Non-pigmented ciliary epithelial cell (primary cell): ENCODE measurements around the gene AK4.

Source experiments
- DNase-seq: peaks from one replicate; pipeline ENCODE4 v3.0.0-alpha.2; 2010; ENCODE audit warnings: low read depth

AK4 gene

DNA sequence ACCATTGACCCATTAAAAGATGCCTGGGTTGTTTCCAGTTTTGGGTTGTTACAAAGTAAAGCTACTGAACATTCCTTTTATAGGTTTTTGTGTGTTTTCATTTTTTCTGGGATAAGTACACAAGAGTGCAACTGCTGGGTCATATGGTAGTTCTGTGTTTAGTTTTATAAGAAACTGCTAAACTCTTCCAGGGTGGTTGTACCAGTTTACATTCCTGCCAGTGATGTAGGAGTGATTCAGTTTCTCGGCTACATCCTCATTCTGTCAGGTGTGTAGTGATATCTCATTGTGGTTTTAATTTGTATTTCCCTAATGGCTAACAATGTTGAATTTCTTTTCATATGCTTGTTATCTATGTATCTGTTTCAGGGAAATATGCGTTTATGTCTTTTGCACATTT is 102.8 kb downstream of the AK4 start:
- no peak for DNase-seq

- no peak for DNase-seq
Observed at GRCh38 chr1:65253800-65254319, 105.9 kb downstream of the AK4 start.

- no peak for DNase-seq
Observed at GRCh38 chr1:65254320-65255034, 106.5 kb downstream of the AK4 start.

GRCh38 chr1:65255035-65255655 is 107.1 kb downstream of the AK4 start:
- DNase-seq = no peak

DNA sequence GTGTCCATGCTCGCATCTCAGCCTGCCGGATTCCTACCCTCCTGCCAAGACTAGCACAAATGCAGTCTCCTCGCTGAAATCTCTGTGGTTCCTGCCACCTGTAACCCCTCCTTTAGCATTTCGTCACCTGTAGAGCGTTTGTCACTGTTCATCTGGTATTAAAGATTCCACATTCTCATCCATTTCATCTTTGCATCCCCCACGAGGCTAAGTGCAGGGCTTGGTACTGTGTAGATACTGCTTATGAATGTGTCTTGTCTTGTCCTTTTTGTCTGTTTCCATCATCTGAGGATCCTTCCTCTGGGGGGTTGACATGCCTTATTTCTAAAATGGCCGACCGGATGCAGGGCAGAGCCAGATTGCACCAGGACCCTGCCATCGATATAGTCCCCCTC is 107.7 kb downstream of the AK4 start:
- DNase-seq = no peak

GRCh38 chr1:65256860-65257708 is 109.1 kb downstream of the AK4 start:
- DNase-seq = no peak

GRCh38 chr1:65258106-65258505 is 110.1 kb downstream of the AK4 start:
- DNase-seq = no peak

DNA sequence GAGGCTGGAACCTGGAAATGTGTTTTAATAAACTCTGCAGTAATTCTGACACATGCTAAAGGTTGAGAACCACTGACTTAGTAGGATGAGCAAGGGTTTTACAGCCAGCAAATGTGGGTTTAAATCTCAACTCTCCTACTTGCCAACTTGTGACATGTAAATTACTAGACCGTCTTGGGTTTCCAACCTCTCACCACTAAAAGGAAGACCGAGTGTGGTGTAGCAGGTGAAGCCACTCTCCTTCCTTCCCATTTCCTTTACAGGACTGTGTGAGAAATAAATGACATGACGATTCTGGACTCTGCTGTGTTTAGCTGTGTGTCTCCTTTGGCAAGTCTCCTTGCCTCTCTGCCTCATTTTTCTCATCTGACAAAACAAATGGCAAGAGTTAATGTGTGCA is 111.8 kb downstream of the AK4 start:
- no peak for DNase-seq

DNA sequence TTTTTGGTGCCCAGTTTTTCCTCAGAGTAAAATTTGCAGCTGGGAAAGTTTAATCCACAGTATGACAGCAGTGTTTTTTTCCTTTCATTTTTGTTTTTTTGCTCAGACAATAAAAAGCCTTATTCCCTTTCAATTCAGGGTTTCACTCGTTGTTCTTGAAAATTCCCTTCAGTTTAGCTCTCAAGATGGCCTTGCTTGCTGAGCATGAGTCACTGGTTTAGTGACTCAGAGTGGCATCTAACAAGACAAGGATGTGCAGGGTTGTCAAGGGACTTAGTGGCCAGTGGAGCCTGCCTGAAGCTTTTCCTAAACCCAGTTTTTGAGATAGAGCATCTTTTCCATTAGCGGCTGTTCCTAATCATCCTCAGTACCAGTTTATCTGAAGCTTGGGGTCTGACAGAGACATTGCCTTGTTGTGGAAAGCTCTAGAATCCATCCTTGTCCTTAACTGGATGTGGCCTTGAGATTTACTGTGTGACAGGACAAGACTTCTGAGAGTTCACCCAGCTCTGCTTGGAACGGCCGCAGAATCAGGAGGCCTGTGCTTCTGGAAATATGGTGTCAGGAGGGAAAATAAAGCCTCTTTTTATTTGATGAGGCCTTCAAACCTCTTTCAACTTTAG is 113.0 kb downstream of the AK4 start:
- DNase-seq = no peak

- no peak for DNase-seq
Observed at GRCh38 chr1:65263286-65263685, 115.3 kb downstream of the AK4 start.

DNA sequence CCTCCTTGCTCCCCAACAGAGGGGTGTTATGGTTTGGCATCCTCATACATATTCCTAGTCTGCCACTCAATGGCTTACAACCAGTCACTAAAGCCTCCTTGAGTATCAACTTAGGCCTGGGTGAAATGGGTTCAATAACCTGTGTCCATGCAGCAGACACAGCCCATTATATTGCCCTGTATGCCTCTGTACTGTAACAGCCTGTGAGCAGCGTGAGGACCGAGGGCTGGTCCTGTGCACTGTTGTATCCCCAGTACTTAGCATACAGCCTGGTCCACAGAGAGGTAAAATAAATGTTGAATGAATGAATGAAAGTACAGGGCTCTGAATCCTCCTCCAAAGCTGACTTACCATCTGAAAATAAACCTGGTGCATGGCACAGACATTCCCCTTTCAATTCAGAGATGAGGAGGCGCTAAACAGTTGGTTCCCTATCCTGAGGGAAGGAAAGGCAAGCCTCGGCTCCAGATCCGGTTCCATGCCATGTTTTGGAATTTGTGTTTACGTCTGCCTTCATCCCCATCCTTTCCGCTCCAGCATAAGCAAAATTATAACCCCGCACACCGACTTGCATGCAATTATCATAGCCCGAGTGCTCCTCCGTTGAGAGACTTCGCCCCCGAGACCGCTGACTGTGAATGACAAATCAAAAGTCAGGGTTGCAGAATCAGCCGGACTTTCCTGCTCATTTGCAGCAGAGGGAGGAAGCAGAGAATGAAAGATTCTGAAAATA is 116.4 kb downstream of the AK4 start:
- DNase-seq = no peak

DNA sequence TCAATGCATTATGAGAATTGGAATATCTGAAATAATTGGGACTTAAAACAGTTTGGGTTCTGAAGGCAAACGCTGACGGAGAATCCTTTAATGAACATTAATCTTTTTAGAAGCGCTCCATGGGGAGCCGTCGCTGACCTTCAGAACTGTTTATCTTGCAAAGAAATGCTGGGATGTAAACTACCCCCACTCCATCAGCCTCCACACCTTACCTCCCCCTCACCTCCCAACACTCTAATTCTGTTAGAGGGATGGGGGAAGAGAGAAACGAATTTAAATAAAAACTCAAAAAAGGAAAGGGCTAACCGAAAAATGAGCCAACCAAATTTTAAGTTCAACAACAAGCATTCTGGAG is 117.3 kb downstream of the AK4 start:
- no peak for DNase-seq

DNA sequence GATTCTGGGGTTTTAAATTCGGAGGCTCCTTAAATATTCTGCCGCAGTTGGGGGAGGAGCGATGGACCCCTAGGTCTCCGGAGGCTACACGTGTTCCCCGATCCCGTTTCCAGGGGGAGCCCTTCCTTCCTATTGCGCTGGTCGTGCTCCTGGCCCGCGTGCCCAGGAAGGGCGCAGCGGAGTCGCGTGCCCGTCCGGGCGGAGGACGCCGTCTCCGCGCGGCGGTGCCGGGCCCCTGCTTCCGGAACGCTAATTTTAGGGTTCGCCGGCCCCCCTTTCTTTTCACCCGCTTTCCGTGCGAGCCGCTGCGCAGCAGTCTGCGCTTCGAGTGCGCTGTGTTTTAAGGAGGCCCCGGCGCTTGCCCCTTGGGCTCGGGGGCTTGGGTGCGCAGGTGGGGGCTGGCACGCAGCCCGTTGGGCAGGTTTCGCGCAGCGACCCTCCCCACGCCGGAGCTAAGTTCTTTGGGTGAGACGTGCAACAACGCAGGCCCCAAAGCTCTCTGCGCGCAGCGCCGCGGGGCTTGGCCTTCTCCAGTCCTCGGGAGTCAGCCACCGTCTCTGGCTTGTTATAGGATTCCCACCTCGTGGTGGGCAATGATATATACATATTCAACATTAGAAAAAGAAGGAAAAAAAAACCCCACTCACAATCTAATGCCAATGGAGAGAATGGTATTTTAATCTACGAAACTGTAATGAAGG is 117.8 kb downstream of the AK4 start:
- DNase-seq = no peak

DNA sequence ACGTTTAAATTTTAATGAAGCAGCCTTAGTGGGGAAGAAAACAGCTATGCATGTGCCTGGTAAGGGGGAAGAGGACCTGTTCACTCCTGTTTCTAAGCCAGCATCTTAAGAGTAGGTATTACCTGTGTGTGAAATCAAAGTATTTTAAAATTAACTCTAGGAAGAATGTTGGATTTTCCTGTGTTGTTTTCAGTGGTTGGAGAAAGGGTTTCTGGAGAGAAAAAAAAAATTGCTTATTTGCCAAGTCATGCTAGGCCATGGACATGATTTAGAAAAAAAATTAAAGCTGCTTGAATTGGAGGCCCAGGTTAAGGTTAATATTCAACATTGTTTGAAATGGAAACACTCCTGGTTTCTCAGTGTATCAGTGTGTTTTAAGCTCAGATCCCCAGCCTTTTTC is 118.5 kb downstream of the AK4 start:
- DNase-seq = no peak

GRCh38 chr1:65267271-65267670 is 119.3 kb downstream of the AK4 start:
- DNase-seq = no peak

GRCh38 chr1:65267683-65268082 is 119.7 kb downstream of the AK4 start:
- no peak for DNase-seq

DNA sequence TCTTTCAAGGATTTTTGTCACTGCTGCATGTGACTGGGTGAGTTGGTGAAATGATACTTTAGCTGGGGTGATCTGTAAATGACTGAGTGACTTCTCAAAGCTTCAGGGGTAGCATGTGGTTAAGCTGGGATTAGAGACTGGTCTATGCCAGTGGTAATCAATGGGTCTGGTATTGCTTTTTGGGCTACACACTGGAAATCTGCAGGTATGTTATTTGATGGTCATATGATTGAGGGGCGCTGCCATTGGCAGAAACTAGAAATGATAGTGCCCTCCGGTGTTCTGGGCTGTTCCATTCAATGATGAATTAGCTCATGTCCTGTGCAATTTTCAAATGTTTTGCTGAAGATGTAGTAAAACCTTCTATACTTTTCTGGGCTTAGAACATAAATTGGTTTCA is 121.6 kb downstream of the AK4 start:
- DNase-seq = no peak

DNA sequence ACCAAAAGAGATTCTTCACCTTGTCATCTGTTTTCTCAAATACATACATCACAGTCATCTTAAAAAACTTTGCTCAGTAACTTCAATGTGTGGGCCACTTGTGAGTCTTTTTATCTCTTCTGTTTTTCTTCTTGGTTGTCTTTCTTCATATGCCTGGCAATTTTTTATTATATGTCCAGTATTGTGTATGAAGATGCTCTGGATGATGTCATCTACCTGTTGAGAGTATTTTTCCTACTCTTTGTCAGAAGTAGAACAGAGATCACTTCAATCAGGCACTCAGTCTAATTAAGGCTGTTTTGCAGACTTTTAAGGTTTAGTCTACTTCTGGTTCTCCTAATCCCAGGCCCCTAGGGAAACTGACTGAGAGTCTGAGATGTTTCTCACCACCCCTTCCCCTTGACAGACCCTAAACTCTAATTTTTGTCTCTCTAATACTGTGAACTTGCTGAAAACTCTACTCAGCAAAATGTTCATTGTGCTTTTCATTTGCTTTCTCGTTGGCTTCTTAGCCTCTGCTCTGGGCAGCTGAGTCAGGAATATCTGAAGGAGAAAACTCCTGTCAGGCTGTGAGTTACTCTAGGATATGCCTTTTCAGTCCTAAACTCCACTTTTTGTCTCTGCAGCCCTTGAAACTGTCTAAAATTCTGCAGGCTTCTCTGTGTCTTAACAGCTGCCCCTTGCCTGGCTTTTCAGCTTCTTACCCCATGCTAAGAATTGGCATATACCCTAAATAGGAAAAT is 128.4 kb downstream of the AK4 start:
- DNase-seq = no peak

- no peak for DNase-seq
Observed at GRCh38 chr1:65277605-65278347, 129.8 kb downstream of the AK4 start.
